Measurements from ENCODE around the gene SHOX. TPM values are rescaled to one million over a fixed set of nuclear protein-coding genes. Genes with fewer than 3 reads are reported as not detected.

The SHOX gene
- total RNA-seq, 1 donor from 2014 or later, result 0.16 TPM

GRCh38 chrX:633043-633984 lies 2.7 kb downstream of the SHOX start:
- peaks cover 11% of the 10 kb centered on the region for H3K4me1 Mint-ChIP-seq
- no peak for TF ChIP-seq CTCF (conservative IDR thresholded peaks at IDR 0.05)
- no peaks in the 10 kb centered on the region for H3K9me3 Mint-ChIP-seq
- H3K27me3 Mint-ChIP-seq (ENCODE audit: low read depth), result peaks cover 89% of the 10 kb centered on the region
- no peak for DNase-seq (ENCODE audit: low read depth, low spot score)
- no peak overlapping the region for H3K4me3 Mint-ChIP-seq
- peaks cover 3% of the 10 kb centered on the region for H3K36me3 Mint-ChIP-seq (ENCODE audit: low read depth)
- no peak overlapping the region for H3K27ac Mint-ChIP-seq (ENCODE audit: unreplicated experiment)

- Mint-ChIP-seq H3K9me3 (no peaks in the 10 kb centered on the region), H3K27me3 (ENCODE audit: low read depth) (peaks cover 91% of the 10 kb centered on the region), H3K36me3 (ENCODE audit: low read depth) (peaks cover under 1% of the 10 kb centered on the region), H3K27ac (ENCODE audit: unreplicated experiment) (no peak overlapping the region), H3K4me3 (no peak overlapping the region), H3K4me1 (peaks cover 18% of the 10 kb centered on the region)
- no peak for DNase-seq (ENCODE audit: low read depth, low spot score)
- no peak for TF ChIP-seq CTCF (conservative IDR thresholded peaks at IDR 0.05)
Measured at GRCh38 chrX:633985-634958, 3.7 kb downstream of the SHOX start.

- DNase-seq (ENCODE audit: low read depth, low spot score), result no peak
- no peak for TF ChIP-seq CTCF (conservative IDR thresholded peaks at IDR 0.05)
- H3K9me3 Mint-ChIP-seq, result no peaks in the 10 kb centered on the region
- peaks cover 20% of the 10 kb centered on the region for H3K4me1 Mint-ChIP-seq
- H3K4me3 Mint-ChIP-seq, result no peak overlapping the region
- no peaks in the 10 kb centered on the region for H3K36me3 Mint-ChIP-seq (ENCODE audit: low read depth)
- no peak overlapping the region for H3K27ac Mint-ChIP-seq (ENCODE audit: unreplicated experiment)
- peaks cover 91% of the 10 kb centered on the region for H3K27me3 Mint-ChIP-seq (ENCODE audit: low read depth)
Measured at GRCh38 chrX:635428-636090, 5.0 kb downstream of the SHOX start.

- no peaks in the 10 kb centered on the region for H3K9me3 Mint-ChIP-seq
Measured at GRCh38 chrX:636981-637659, 6.5 kb downstream of the SHOX start.

More at GRCh38 chrX:636981-637659, 6.5 kb downstream of the SHOX start:
- Mint-ChIP-seq H3K27me3 (ENCODE audit: low read depth) (peaks cover 91% of the 10 kb centered on the region), H3K27ac (ENCODE audit: unreplicated experiment) (no peak overlapping the region), H3K36me3 (ENCODE audit: low read depth) (no peaks in the 10 kb centered on the region), H3K4me3 (no peak overlapping the region), H3K4me1 (peaks cover 20% of the 10 kb centered on the region)
- TF ChIP-seq CTCF (conservative IDR thresholded peaks at IDR 0.05), result no peak
- no peak for DNase-seq (ENCODE audit: low read depth, low spot score)
